HG02840 (cell line): Measurements from ENCODE around the gene FAM193A.
"Not testable (repeated sequence)": the region's sequence is repeated elsewhere in the genome, so short reads cannot be mapped to it uniquely, and the experiment has no call there.

Experiments
- ATAC-seq: cut with Tn5 transposase; IDR thresholded peaks from one replicate; pipeline ENCODE4 v1.9.1; 2021; ENCODE audit warnings: mild to moderate bottlenecking, moderate library complexity, moderate number of reproducible peaks; ENCODE audit not compliant: unreplicated experiment, low FRiP score

FAM193A gene

DNA sequence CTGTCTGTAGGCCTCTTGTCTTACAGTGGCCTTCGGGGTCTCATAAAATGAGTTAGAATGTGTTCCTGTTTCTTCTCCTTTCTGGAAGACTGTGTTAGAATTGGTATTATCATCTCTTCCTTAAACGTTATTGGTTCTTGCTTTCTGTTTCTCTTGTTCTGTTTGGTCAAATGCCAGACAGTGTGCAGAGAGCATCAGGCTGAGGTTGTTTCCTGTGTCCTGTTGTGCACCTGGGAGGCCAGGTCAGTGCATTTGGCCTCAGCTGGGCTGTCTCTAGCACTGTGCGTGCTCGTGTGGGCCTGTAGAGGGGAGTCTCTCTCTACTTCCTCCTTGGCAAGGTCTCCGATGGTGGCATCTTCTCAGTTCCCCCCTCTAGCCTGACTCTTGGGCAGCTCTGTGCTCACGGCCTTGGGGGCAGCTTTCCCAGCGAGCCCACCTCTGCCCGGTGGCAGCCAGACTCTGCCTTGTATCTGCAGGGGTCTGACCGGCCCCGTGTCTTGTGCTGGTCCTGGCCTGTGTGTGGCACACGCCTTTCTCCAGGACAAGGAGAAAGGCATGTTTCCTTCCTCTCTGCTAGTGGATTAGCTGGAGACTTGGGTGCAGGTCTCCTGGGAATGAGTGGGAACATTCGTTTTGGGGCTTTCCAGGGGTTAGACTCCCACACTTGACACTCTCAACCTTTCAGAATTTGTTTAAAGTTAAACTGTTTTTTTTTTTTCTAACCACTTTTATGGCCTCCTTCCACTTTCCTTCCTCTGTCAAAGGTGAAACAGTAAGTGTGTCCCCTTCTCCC lies 62.3 kb downstream of the FAM193A start:
- peak; percentile 67 for ATAC-seq

GRCh38 chr4:2599304-2599654 lies 62.8 kb downstream of the FAM193A start:
- ATAC-seq, result no peak

GRCh38 chr4:2600878-2601277 lies 64.4 kb downstream of the FAM193A start:
- no peak for ATAC-seq

DNA sequence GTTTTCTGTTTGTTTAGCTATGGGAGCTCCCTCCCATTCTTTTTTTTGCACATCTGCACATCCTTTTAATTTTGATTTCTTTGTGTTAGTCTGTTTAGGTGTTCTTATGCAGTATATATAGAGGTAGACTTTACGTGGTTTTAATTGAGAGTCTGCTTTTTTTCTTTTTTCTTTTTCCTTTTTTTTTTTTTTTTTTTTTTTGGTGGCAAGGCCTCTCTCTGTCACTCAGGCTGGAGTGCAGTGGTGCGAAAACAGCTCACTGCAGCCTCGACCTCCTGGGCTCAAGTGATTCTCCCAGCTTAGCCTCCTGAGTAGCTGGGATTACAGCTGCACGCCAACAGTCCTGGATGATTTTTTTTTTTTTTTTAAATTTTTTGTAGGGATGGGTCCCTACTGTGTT lies 68.2 kb downstream of the FAM193A start:
- no peak for ATAC-seq

DNA sequence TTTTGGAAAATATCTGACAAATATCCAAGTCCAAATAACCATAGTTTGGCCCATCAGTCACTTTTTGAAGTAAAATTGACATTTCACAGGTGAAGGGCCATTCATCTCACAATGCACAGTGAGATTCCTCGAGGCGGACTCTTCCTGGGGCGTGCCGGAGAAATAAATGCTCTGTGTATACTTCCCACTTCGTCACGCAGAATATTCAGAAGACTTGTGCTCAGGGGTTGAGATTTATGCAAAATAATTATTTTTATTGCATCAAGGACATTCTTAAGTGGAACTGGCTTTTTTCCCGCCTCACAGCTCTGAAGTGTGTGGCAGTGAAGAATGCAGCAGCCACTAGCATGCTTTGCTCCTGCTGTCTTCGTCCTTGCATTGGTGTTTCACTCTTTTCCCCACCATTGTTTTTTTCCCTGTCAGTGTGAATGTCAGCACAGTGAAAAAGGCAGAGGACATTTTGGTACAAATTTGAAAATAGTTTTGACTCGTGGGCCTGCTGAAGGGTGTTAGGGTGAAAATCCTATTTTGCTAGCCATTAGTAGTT lies 70.6 kb downstream of the FAM193A start:
- ATAC-seq, result no peak

DNA sequence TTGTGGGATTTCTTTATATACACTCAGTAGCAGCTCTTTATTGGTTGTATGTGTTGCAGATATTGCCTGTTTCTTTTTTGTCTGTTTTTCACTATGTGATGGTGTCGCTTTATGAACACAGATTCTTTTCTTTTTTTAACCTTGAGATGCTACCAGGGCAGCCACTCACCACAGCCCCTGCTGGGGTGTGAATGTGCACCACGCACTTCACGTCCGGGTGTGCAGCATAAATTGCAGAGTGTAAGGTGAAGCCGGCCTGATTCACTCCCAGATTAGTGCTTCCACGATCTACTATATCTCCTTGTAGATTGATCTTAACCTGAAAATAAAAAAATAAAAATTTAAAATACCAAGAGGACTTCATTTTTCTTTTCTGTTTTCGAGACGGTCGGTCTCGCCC lies 71.4 kb downstream of the FAM193A start:
- no peak for ATAC-seq

- ATAC-seq, result no peak
These were observed 71.8 kb downstream of the FAM193A start for GRCh38 chr4:2608291-2608690.

DNA sequence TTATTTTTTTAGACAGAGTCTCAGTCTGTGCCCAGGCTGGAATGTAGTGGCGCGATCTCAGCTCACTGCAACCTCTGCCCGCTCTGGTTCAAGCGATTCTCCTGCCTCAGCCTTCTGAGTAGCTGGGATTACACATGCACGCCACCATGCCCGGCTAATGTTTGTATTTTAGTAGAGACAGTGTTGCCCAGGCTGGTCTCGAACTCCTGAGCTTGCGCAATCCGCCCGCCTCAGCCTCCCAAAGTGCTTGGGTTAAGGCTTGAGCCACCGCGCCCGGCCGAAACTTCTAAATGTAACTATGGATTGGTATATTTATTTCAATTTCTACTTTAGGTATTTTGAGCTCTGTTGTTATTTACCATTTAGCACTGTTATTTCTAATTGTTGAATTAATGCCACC lies 79.4 kb downstream of the FAM193A start:
- ATAC-seq, result no peak

GRCh38 chr4:2617955-2618354 lies 81.5 kb downstream of the FAM193A start:
- no peak for ATAC-seq

DNA sequence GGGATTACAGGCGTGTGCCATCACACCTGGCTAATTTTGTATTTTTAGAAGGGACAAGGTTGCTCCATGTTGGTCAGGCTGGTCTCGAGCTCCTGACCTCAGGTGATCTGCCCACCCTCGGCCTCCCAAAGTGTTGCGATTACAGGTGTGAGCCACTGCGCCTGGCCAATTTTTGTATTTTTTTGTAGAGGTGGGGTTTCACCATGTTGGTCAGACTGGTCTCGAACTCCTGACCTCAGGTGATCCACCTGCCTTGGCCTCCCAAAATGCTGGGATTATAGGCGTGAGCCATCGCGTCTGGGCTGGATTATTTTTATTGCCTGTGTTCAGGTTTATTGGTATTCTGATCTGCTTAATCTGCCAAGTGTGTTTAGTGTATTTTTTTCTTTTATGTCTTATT lies 82.3 kb downstream of the FAM193A start:
- not testable (repeated sequence) for ATAC-seq

DNA sequence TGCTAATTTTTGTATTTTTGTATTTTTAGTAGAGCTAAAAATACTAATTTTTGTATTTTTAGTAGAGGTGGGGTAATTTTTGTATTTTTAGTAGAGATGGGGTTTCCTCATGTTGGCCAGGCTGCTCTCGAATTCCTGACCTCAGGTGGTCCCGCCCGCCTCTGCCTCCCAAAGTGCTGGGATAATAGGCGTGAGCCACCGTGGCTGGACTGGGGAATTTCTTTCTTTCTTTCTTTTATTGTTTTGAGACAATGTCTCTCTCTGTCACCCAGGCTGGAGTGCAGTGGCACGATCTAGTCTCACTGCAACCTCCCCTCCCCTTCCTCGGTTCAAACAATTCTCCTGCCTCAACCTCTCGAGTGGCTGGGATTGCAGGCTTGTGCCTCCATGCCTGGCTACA lies 83.0 kb downstream of the FAM193A start:
- ATAC-seq, result no peak

DNA sequence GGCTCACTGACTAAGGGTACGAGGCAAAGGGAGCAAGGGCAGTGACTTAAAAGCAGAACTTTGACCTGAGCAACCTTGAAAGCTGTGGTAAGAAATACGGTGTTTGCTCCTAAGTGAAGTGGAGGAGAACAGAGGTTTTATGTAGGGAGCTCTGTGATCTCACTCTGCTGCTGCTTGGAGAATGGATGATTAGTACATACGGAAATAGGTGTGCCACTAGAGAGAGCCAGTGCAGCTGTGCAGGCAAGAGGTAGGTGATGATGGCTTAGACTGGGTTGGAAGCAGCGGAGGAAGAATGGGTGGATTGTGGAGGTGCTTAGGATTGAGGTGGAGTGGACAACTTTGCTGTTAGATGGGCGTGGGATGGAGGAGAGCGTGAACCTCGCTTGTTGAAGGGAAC lies 85.0 kb downstream of the FAM193A start:
- ATAC-seq, result no peak

- ATAC-seq, result no peak
These were observed 87.0 kb downstream of the FAM193A start for GRCh38 chr4:2623442-2623841.

GRCh38 chr4:2624782-2625530 lies 88.5 kb downstream of the FAM193A start:
- no peak for ATAC-seq

GRCh38 chr4:2626231-2626630 lies 89.8 kb downstream of the FAM193A start:
- no peak for ATAC-seq

GRCh38 chr4:2630556-2631273 lies 94.3 kb downstream of the FAM193A start:
- ATAC-seq, result no peak

GRCh38 chr4:2634014-2634413 lies 97.6 kb downstream of the FAM193A start:
- no peak for ATAC-seq

GRCh38 chr4:2636331-2636730 lies 99.9 kb downstream of the FAM193A start:
- no peak for ATAC-seq

DNA sequence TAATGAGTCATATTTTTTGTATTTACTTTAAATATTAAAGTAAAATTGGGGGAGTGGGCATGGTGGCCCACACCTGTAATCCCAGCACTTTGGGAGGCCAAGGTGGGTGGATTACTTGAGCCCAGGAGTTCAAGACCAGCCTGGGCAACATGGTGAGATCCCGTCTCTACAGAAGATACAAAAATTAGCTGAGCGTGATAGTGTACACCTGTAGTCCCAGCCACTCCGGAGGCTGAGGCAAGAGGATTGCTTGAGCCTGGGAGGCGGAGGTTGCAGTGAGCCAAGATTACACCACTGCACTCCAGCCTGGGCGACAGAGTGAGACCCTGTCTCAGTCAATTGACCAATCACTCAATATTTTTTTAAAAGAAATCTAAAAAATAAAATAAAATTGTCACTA lies 100.5 kb downstream of the FAM193A start:
- not testable (repeated sequence) for ATAC-seq

GRCh38 chr4:2637956-2638552 lies 101.6 kb downstream of the FAM193A start:
- no peak for ATAC-seq

DNA sequence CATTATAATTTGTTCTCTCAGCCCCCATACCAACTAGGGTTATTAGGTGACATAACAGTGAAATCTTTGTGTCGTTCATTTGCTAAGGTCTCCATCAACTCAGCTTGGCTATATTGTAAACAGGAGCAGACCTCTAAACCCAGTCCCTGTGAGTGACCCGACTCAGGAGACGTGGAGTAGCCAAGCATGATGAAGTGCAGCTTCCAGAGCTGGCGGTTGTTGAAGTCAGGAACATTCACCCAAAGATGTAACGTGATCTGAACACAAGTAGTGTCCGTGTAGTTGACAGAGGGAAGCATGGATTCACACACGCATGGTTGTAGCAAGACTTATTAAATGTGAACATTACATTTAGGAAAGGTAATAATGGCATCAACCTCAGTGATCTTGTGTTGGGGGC lies 102.3 kb downstream of the FAM193A start:
- ATAC-seq, result no peak
